Osteocyte (in vitro differentiated cells): ENCODE results near the gene TMA7B. TPM values are rescaled to one million over a fixed set of nuclear protein-coding genes. Genes with fewer than 3 reads are reported as not detected.
A peak's percentile ranks its signal among the peaks of the same experiment; 100 is the strongest.

ENCODE experiments used
- DNase-seq: peaks from one replicate; pipeline ENCODE4 v3.0.0; 2021; ENCODE audit warnings: mixed read lengths; ENCODE audit not compliant: unreplicated experiment; ENCODE audit errors: extremely low spot score
- H3K27ac Mint-ChIP-seq: one replicate; pipeline ENCODE4 v1.8.0; 2021; ENCODE audit warnings: mild to moderate bottlenecking, mixed read lengths; ENCODE audit not compliant: unreplicated experiment
- H3K27me3 Mint-ChIP-seq: one replicate; pipeline ENCODE4 v1.8.0; 2021; ENCODE audit warnings: mixed read lengths; ENCODE audit not compliant: unreplicated experiment
- H3K36me3 Mint-ChIP-seq: one replicate; pipeline ENCODE4 v1.8.0; 2021; ENCODE audit warnings: mixed read lengths; ENCODE audit not compliant: unreplicated experiment
- H3K4me1 Mint-ChIP-seq: one replicate; pipeline ENCODE4 v1.8.0; 2021; ENCODE audit warnings: mixed read lengths; ENCODE audit not compliant: unreplicated experiment
- H3K4me3 Mint-ChIP-seq: one replicate; pipeline ENCODE4 v1.8.0; 2021; ENCODE audit warnings: mild to moderate bottlenecking, moderate library complexity, mixed read lengths; ENCODE audit not compliant: unreplicated experiment
- H3K9me3 Mint-ChIP-seq: one replicate; pipeline ENCODE4 v1.8.0; 2021; ENCODE audit warnings: mixed read lengths; ENCODE audit not compliant: unreplicated experiment
- CTCF ChIP-seq: fragments of 200-600 bp; sonication (generic); IDR thresholded peaks from 2 replicates; pipeline ENCODE4 v1.5.0; 2021; ENCODE audit warnings: antibody characterized with exemption, mild to moderate bottlenecking, moderate library complexity
- total RNA-seq: library from RNA; stranded (reverse); gene quantifications from 2 replicates; pipeline ENCODE4 v1.2.1, GENCODE V29; 2021

TMA7B gene
- total RNA-seq, 1 donor from 2014 or later, result not detected

GRCh38 chr22:39960791-39961746 lies 872 bp downstream of the TMA7B start:
- H3K4me1 Mint-ChIP-seq, result peaks cover 18% of the 10 kb centered on the region
- TF ChIP-seq CTCF, result no peak
- H3K27me3 Mint-ChIP-seq, result peaks cover 5% of the 10 kb centered on the region
- no peak overlapping the region for H3K4me3 Mint-ChIP-seq
- no peaks in the 10 kb centered on the region for H3K36me3 Mint-ChIP-seq
- no peaks in the 10 kb centered on the region for H3K9me3 Mint-ChIP-seq
- peak overlapping the region; percentile 53 for H3K27ac Mint-ChIP-seq
- DNase-seq, result no peak

- H3K27me3 Mint-ChIP-seq, result peaks cover 5% of the 10 kb centered on the region
- H3K4me1 Mint-ChIP-seq, result peaks cover 18% of the 10 kb centered on the region
- H3K36me3 Mint-ChIP-seq, result no peaks in the 10 kb centered on the region
- H3K27ac Mint-ChIP-seq, result no peak overlapping the region
- no peak for DNase-seq
- TF ChIP-seq CTCF, result no peak
- no peaks in the 10 kb centered on the region for H3K9me3 Mint-ChIP-seq
- H3K4me3 Mint-ChIP-seq, result no peak overlapping the region
These were observed 1.9 kb downstream of the TMA7B start for GRCh38 chr22:39962071-39962470.

- no peak overlapping the region for H3K4me3 Mint-ChIP-seq
- no peak overlapping the region for H3K27ac Mint-ChIP-seq
- peaks cover 21% of the 10 kb centered on the region for H3K27me3 Mint-ChIP-seq
- H3K4me1 Mint-ChIP-seq, result peaks cover 11% of the 10 kb centered on the region
- no peak for TF ChIP-seq CTCF
- H3K36me3 Mint-ChIP-seq, result no peaks in the 10 kb centered on the region
- DNase-seq, result no peak
- no peaks in the 10 kb centered on the region for H3K9me3 Mint-ChIP-seq
These were observed 5.6 kb downstream of the TMA7B start for GRCh38 chr22:39965748-39966147.

- TF ChIP-seq CTCF, result no peak
- H3K36me3 Mint-ChIP-seq, result no peaks in the 10 kb centered on the region
- peaks cover 6% of the 10 kb centered on the region for H3K4me1 Mint-ChIP-seq
- H3K27me3 Mint-ChIP-seq, result peaks cover 25% of the 10 kb centered on the region
- no peaks in the 10 kb centered on the region for H3K9me3 Mint-ChIP-seq
- no peak overlapping the region for H3K27ac Mint-ChIP-seq
- H3K4me3 Mint-ChIP-seq, result no peak overlapping the region
- no peak for DNase-seq
These were observed 6.3 kb downstream of the TMA7B start for GRCh38 chr22:39966470-39966869.

- H3K27ac Mint-ChIP-seq, result no peak overlapping the region
- no peak for TF ChIP-seq CTCF
- H3K36me3 Mint-ChIP-seq, result no peaks in the 10 kb centered on the region
- peaks cover 3% of the 10 kb centered on the region for H3K4me1 Mint-ChIP-seq
- no peaks in the 10 kb centered on the region for H3K9me3 Mint-ChIP-seq
- DNase-seq, result no peak
- no peak overlapping the region for H3K4me3 Mint-ChIP-seq
- peaks cover 32% of the 10 kb centered on the region for H3K27me3 Mint-ChIP-seq
These were observed 7.1 kb downstream of the TMA7B start for GRCh38 chr22:39967103-39967829.
